HG03066 (cell line): ENCODE results near the gene DPPA4.
"Not testable (repeated sequence)": the region's sequence is repeated elsewhere in the genome, so short reads cannot be mapped to it uniquely, and the experiment has no call there.

Experiments used
- ATAC-seq: cut with Tn5 transposase; IDR thresholded peaks from one replicate; pipeline ENCODE4 v1.9.1; 2021; ENCODE audit warnings: low read depth; ENCODE audit not compliant: unreplicated experiment

DPPA4 gene, protein sequence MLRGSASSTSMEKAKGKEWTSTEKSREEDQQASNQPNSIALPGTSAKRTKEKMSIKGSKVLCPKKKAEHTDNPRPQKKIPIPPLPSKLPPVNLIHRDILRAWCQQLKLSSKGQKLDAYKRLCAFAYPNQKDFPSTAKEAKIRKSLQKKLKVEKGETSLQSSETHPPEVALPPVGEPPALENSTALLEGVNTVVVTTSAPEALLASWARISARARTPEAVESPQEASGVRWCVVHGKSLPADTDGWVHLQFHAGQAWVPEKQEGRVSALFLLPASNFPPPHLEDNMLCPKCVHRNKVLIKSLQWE

DNA sequence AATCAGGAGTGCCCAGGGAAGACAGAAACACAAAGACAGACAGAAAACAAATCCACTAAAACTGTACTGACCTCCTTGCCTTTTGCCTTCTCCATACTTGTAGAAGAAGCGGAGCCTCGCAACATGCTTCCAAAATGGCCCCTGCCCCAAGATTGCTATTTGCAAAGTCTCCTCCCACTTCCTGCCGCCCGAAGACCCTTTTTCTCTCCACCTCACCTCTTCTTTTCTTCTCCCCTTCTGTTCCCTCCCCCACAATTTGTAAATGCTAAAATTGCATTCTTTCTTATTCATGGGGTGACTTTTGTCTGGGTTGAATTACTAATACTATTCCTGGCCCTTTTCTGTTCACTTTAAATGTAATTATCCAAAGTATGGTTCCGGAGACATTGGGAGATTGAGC is at the start of gene DPPA4:
Gene DPPA4 (minus strand): TSS at position 154 of the 400 bp plus-strand sequence. CDS start 29 bp downstream, at position 125.
- ATAC-seq: no peak

DNA sequence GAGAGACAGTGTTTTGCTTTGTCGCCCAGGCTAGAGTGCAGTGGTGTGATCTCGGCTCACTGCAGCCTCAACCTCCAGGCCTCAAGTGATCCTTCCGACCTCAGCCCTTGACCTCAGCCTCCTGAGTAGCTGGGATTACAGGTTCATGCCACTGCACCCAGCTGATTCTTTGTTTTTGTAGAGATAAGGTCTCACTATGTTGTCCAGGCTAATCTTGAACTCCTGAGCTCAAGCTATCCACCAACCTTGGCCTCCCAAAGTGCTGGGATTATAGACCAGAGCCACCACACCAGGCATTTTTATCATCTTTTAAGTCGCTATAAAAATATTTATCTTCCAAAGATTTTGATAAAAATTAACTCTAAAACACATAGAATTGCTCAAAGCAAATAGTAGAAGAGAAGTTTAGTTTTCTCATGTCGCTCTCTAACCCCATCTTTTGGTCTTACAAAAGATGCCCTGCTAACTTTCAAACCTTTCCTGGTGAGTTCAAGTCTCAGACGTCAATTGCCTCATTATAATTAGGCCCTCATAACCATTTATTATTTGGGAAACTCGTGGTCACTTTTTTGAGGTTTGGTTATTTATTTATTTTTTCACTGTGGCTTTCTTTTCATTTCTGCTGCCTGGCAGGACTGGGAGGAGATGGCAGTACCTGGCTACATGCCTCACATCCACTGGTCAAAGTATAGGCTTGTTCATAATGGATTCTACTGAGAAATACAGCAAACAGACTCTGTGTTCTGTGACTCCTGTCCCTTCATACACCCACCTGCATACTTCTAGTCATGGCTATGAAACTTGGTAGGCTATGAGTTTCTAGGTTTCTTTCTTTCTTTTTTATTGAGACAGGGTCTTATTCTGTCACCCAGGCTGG is 48.3 kb upstream of the DPPA4 start:
- no peak for ATAC-seq

DNA sequence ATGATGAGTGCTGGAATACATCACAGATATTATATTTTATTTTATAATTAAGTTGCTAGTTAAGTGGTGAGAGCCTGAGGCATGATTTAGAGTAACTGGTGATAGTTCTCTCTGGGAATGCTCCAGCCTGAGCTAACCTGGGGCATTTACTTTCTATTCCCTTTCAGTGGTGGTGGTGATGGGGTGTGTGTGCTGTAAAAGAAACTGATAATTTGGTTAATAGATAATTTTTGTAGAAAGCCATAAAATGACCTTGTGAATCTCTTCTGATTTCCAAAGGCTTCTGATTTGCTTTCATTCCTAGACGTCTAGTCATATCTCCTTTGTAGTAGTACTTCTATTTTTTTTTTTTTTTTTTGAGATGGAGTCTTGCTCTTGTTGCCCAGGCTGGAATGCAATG is 46.8 kb upstream of the DPPA4 start:
- ATAC-seq: no peak

DNA sequence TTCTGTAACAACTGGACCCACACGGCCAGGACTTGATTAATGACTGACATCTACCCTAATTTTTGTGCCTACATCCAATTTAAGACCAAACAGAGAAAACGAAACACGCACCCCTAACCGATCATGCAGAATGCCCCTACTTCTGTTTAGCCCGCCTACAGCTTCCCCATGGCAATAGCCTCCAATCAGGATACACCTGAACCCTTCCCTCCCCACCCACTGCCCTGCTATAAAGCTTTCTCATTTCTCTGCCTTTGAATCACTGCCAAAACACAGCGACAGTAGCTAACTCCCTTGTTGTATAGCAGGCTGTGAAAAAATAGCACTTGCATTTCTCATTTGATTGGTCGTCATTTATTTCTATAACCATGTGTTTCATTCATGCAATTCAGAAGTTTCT is 45.2 kb upstream of the DPPA4 start:
- no peak for ATAC-seq

DNA sequence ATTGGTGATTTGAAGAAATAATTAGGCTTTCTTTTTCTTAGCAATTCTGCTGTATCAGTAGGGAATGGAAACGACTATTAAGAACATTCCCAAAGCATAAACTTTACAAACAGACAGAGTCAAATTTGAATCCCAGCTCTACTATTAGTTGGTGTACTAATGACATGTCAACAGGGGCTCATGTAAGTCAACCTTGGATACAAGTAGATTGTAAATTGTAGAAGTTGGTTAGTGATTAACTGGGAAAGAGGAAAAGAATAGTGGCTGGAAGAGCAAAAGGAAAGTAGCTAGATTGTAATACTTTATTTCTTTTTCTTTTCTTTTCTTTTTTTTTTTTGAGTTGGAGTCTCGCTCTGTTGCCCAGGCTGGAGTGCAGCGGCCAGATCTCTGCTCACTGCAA is 38.6 kb upstream of the DPPA4 start:
- no peak for ATAC-seq

DNA sequence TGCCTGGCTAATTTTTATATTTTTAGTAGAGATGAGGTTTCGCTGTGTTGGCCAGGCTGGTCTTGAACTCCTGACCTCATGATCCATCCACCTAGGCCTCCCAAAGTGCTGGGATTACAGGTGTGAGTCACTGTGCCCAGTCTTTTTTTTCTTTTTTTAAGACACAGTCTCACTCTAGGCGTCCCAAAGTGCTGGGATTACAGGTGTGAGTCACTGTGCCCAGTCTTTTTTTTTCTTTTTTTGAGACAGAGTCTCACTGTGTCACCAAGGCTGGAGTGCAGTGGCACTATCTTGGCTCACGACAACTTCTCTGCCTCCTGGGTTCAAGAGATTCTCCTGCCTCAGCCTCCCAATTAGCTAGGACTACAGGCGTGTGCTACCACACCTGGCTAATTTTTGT is 37.1 kb upstream of the DPPA4 start:
- not testable (repeated sequence) for ATAC-seq

DNA sequence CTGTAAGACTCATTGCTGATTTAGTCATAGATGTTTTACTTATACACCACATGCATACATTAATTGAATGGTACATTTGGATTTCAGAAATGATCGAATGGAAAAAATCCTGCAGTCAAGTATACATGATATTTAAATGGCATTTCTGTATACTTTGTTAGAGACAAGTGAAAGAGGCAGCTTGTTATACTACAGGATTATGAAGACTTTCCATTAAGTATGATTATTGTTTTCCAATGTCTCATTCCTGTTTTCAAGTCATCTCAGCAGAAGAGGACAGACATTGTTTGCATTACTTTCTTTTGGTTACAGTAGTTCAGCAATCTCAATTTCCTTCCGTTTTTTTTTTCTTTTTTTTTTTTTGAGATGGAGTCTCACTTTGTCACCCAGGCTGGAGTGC is 36.6 kb upstream of the DPPA4 start:
- ATAC-seq: no peak

DNA sequence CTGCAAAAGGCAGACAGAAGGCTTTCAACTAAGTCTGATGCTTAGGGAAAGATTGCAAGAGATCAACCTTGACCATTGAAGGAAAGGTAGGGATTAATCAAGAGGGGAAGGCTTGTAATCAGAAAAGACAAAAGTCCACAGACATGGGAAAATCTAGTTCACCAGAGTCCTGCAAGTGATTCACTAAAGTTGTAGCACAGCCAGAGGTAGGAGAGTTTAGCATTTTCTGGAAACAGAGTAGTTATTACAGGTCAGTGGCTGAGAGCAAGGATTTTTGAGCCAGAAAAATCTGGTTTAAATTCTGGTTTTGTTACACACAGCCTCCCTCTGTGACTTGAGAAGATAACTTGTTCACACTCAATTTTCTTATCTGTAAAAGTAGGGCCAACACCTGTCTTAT is 35.3 kb upstream of the DPPA4 start:
- no peak for ATAC-seq

DNA sequence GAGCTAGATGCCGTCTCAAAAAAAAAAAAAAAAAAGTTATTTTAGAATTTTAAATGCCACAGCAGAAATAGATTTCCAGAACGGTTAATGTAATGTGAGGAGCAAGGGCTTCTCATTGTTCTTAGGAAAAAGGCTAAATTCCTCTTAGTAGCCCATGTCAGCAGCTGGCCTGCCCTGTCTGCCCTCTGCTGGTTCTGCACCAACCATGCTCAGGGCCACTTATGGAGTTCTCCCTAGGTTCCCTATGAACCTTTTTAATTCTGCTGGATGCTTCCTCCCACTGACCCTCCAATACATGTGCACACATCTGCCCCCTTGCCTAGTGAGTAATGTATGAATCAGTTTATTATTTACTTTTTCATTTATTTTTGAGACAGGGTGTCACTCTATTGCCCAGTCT is 32.2 kb upstream of the DPPA4 start:
- no peak for ATAC-seq

DNA sequence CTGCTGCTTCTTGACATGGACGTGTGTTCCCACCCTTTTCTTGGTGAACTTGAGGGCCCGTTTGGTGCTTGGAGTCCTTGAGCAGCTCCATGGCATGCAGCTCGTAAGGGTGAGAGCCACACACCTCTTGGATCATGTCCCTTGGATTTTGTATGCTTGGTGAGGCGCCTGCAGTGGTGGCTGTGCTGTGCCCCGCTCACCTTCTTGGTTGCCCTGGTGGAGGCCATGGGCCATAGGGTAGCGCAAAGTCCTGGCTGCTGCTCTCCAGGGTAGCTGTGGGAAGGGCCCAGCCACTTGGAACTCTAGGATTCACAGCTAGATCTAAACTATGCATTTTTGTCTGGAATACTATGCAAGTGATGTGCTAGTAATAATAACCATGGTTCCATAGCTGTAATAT is 26.7 kb upstream of the DPPA4 start:
- ATAC-seq: no peak

DNA sequence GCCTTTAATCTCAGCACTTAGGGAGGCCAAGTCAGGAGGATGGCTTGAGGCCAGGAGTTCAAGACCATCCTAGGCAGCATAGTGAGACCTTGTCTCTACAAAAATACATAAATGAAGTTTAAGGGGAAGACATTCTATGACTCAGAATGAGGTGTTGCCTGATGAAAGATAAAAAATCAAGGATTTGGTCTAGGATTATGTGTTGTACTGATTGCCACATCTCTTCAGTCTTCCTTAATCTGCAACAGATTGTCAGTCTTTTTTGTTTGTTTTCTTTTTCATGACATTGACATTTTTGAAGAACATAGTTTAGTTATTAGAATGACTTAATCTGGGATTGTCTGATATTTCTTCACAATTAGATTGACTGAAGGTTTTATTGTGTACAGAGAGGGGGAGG is 26.3 kb upstream of the DPPA4 start:
- no peak for ATAC-seq

DNA sequence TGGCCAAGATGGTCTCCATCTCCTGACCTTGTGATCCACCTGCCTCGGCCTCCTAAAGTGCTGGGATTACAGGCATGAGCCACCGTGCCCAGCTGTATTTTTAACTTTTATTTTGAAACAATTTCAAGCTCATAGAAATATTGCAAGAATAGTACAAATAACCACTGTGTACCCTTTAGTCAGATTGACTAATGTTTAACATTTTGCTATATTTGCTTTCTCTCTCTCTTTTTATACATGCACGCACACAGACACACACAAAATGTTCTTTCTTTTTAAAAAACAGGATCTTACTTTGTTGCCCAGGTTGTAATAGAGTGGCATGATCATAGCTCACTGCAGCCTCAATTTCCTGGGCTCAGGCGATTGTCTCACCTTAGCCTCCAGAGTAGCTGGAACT is 25.5 kb upstream of the DPPA4 start:
- no peak for ATAC-seq

DNA sequence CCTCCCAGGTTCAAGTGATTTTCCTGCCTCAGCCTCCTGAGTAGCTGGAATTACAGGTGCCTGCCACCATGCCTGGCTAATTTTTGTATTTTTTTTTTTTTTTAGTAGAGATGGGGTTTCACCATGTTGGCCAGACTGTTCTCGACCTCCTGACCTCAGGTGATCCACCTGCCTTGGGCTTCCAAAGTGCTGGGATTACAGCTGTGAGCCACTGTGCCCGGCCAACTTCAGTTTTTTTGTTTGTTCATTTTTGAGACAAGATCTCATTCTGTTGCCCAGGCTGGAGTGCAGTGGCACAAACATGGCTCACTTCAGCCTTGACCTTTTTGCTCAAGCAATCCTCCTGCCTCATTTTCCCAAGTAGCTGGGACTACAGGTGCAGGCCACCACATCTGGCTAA is 21.5 kb upstream of the DPPA4 start:
- ATAC-seq: not testable (repeated sequence)

DNA sequence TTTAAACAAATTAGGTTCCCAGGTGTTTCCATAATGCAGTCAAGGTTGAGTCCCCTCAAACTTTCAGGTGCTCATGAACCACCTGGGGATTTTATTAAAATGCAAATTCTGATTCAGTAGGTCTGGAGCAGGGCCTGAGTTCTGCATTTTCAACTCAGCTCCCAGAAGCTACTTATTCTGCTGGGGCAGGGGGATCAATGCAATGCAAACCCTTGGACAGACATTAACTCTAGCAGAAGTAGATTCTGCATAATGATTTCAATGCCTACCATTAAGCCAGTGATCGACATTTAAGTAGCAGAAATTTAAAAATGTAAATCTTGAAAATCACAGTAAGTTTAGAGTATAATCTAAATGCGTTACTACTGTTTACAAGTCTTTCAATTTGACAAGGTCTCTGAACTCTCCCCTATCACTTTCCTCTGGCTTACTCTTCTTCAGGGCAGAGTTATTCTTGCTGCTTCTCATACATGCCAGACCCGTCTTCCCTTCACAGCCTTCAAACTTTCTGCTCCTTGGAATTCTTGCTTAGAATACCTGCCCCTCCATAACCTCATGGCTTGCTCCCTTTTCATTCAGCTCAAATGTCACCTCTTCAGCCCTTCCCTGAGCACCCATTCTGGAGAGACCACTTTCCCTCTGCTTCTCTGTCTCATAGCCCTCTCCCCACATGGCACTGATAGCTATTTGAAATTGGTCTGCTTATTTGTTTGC is 19.3 kb upstream of the DPPA4 start:
- ATAC-seq: no peak

DNA sequence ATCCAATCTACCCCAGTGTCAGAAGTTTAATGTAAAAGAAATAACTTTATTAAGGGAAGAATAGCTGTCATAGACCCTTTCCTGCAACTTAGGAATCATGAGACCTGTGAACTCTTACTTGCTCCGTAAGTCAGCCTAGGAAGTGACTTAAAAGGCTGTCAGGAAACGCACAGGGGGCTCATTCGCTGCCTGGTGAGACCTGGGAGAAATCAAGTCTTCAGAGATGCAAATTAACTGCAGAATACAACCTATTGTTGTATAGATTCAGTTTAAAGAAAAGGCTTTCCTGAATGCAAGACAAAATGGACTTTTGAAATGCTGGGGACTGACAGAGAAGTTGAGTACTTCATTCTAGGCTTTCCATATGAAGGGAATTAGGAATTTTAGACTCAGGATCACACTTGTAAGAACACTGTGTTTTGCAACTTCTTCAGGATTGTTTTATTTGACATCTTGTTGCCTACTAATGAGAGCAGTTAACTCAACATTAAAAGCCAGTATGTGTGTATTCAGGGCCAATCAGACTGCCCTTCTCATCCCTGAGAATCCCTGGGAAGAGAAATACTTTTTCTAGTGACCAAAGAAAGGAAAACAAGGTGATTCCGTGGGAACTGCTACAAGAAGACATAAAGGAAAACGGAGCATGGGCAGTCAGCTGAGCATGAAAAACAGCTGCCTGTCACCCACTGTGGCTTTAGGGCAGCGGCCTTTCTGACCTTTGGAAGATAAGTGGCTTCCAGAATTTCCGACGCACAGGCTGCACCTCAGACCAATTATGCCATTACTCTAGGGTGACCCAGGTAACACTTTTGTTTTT is 18.5 kb upstream of the DPPA4 start:
- no peak for ATAC-seq

DNA sequence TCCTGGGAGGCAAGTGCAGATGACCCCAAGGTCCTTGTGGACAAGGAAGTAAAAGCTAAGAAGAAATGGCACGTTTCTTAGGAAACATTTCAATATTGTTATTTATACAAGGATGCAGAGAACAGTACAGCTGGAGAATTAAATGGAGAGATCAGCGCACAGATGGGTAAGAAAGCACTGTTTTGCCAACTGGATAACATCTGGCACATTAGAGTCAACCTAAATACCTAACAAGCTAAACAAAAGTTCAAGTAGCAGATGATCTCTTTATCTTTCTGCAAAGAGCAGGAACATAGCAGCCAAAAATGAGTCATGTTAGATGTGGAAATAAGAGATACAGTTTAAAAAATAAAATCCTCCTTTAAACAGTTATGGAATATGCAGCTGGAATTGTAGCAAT is 15.7 kb upstream of the DPPA4 start:
- ATAC-seq: no peak

DNA sequence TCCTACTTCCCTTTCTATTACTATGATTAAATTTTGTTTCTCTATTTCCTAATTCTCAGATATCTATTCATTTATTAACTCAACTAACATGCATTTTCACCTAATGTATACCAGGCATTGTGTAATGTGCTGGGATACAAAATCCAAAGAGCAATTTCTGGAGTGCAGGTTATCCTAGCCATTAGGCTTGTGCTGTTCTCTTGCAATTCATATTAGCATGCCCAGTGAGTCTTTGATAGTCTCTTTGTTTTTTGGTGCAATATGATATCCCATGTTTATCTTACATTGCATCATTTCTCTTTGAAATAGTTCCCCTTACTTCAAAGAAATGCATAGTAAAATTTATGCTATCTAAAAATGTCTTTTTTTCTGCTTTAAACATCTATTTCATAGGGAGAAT is 13.9 kb upstream of the DPPA4 start:
- no peak for ATAC-seq

DNA sequence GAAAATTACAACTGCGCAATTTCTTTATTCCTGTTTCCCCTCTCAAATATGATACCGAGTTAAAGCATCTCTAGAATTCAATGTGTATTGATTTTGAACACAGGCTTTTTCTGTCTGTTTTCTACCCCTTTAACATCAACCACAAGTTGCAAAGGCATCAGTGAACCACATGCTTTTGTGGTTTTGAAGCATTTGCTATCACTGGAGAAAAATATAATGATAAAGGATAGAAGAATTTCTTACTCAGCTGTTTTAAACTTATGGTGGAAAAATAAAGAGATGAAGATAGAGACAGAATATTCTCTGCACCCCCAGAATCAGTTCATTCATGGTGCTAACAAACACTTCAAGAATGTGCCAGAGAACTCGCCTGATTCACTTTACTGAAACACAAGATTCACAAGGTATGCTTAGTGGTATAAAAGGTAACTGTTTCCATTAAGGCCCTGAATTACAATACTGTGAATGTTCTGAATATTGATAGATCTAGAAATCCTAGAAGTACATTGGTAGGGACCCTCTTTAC is 9.5 kb upstream of the DPPA4 start:
- no peak for ATAC-seq

DNA sequence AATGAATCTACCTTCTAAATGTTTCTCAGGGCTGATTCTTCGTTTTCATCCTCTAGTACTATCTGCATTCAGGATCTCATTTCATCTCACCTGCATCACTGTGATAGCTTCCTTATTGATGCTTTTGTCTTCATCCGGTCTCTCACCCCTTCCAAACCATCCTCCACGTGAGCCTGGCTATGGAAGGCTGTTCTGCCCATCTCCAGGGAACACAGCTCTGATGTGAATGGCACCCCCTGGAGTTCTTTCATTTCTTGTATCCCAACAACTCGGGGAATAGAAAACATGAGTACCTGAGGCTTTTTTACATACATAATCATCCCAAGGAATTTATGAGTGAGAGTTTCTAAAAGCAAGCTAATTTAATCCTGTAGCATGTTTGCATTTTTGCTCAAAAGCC is 8.8 kb upstream of the DPPA4 start:
- no peak for ATAC-seq
